ENCODE measurements around the gene HEPHL1.
"Not testable (repeated sequence)": the region's sequence is repeated elsewhere in the genome, so short reads cannot be mapped to it uniquely, and the experiment has no call there.

Gene HEPHL1

GRCh38 chr11:94153320-94153719 is 132.2 kb downstream of the HEPHL1 start:
- intact Hi-C loops (cut with DNase I; ENCODE audit: low total_unique reads): loop anchor here (5.0 kb wide), 1 partner anchor 34 kb away; no protein-coding TSS in a partner anchor
- no peak overlapping the region for H3K4me3 ChIP-seq
- TF ChIP-seq CTCF (IDR thresholded peaks at IDR 0.05): no peak
- no peak for DNase-seq
- peaks cover 0 to 57% (median 32%) of the 10 kb centered on the region in 4 donors for H3K4me1 ChIP-seq
- H3K9me3 ChIP-seq: no peaks in the 10 kb centered on the region
- no peaks in the 10 kb centered on the region for H3K27me3 ChIP-seq
- H3K36me3 ChIP-seq: peaks cover 0 to 7% (median 4%) of the 10 kb centered on the region in 3 donors
- peak overlapping the region; percentile 8 to 50 for H3K27ac ChIP-seq

DNA sequence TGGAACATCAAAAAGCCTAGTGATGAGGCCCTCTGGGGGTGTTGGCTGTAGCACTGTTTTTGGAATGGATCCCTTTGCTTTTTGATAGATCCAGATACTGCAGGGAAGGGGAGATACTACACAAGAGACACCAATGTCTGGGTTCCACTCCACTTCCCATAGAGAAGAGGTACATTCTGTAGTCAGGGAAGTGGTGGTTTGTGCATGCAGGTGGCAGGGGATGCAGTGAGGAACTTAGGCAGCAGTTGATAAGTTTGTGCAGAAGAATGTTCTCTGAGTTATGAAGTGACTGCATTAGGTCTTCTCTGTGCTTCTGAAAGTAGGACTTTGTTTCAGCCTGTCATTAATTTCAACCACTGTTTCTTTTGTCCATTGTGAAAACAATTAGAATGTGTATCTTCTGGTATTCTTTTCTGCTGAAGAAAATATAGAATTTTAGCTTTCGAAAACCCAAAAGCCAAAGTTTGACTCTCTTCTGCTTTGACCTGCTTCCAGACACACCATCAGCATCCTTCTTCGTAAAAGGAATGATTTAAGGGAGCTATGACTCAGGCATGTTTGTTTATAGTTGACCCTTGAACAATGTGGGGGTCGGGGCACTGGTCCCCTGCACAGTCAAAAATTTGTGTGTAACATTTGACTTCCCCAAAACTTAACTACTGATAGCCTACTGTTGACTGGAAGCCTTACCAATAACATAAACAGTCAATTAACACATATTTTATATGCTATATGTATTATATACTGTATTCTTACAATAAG is 133.1 kb downstream of the HEPHL1 start:
- TF ChIP-seq CTCF (IDR thresholded peaks at IDR 0.05): no peak
- intact Hi-C loops (cut with DNase I; ENCODE audit: low total_unique reads): loop anchor here (5.0 kb wide), 1 partner anchor 33 kb away; no protein-coding TSS in a partner anchor
- Histone ChIP-seq H3K36me3 (peaks cover 0 to 7% (median 4%) of the 10 kb centered on the region in 3 donors), H3K27me3 (no peaks in the 10 kb centered on the region), H3K4me1 (peaks cover 0 to 52% (median 30%) of the 10 kb centered on the region in 4 donors), H3K9me3 (no peaks in the 10 kb centered on the region), H3K4me3 (no peak overlapping the region), H3K27ac (no peak overlapping the region)
- no peak for DNase-seq

DNA sequence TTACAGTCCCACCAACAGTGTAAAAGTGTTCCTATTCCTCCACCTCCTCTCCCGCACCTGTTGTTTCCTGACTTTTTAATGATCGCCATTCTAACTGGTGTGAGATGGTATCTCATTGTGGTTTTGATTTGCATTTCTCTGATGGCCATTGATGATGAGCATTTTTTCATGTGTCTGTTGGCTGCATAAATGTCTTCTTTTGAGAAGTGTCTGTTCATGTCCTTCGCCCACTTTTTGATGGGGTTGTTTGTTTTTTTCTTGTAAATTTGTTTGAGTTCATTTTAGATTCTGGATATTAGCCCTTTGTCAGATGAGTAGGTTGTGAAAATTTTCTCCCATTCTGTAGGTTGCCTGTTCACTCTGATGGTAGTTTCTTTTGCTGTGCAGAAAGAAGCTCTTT is 136.2 kb downstream of the HEPHL1 start:
- H3K27ac ChIP-seq; H3K4me3 ChIP-seq; H3K9me3 ChIP-seq; DNase-seq; intact Hi-C loops (cut with DNase I; ENCODE audit: low total_unique reads); H3K27me3 ChIP-seq: not testable (repeated sequence)
- peaks cover 0 to 21% (median 12%) of the 10 kb centered on the region in 4 donors for H3K4me1 ChIP-seq
- peaks cover 0 to 15% (median 4%) of the 10 kb centered on the region in 3 donors for H3K36me3 ChIP-seq
